Myocyte (in vitro differentiated cells): ENCODE data around the gene RAPGEF6. TPM values are rescaled to one million over a fixed set of nuclear protein-coding genes. Genes with fewer than 3 reads are reported as not detected.
"Not testable (repeated sequence)": the region's sequence is repeated elsewhere in the genome, so short reads cannot be mapped to it uniquely, and the experiment has no call there.

Source experiments
- DNase-seq: peaks from one replicate; pipeline ENCODE4 v3.0.0-alpha.2; 2012; ENCODE audit warnings: low read depth
- total RNA-seq: library from RNA; depleted of rRNA; stranded (reverse); fragments of >200 nt; gene quantifications from 2 replicates; pipeline ENCODE4 v1.2.3, GENCODE V29; 2014

The RAPGEF6 gene
- total RNA-seq, 1 donor from 2014 or later = 9.8 TPM

GRCh38 chr5:131441184-131441583 lies 193.8 kb downstream of the RAPGEF6 start:
- DNase-seq = no peak

GRCh38 chr5:131436081-131436480 lies 198.9 kb downstream of the RAPGEF6 start:
- no peak for DNase-seq

- no peak for DNase-seq
Observed at GRCh38 chr5:131433109-131433508, 201.9 kb downstream of the RAPGEF6 start.

DNA sequence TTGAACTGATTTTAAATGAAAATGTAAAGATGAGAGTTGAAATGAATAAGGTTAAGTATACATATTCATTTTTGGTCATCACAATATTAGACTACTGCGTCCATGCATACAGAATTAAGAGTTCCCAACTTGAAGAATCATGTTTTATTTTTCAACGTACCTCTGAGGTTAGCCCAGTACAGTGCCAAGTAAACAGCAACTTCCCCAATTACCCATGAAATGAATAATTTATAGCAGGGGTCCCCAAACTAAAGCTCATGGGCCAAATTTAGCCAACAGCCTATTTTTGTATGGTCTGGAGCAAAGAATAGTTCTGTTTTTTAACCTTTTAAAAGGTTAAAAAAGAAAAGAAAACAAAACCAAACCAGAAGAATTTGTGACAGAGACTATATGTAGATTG lies 203.2 kb downstream of the RAPGEF6 start:
- DNase-seq = no peak

DNA sequence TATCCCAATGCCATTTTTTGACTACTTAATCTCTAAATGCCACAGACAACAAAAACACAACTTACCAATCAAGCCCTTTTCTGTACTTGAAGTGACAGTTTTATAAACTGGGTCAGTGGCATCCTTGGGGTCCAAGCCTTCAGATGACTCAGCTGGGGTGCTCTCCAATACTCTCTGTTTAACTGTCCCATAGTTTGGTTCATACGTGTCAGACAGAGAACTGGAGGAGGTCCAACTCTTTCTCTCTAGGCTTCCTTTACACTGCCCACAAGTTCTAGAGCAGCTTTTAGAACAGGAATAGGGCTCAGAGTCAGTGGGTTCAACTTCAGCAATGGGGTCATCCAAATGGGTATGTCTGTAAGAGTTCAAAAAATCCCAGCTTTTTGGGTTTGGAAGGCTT lies 204.2 kb downstream of the RAPGEF6 start:
- no peak for DNase-seq

- no peak for DNase-seq
Observed at GRCh38 chr5:131426011-131426410, 209.0 kb downstream of the RAPGEF6 start.

- DNase-seq = peak; percentile 10
Observed at GRCh38 chr5:131423056-131423455, 212.0 kb downstream of the RAPGEF6 start.

DNA sequence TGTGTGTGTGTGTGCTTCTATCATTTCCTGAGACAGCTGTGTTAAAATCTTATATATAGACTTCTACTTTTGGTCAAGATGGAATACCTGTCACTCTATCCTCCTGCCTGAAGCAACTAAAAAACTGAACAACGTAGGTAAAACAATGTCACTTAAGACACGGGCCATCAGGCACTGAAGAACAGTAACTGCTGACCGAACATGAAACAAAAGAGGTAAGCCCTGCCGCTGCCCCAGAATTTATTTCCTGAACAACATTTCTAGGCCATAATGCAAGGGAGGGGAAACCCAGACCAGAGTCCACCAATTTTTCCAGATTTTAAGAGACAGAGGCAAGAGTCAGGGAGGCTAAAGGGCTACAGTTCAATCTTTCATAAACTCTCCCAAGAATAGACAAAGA lies 215.2 kb downstream of the RAPGEF6 start:
- DNase-seq = no peak

DNA sequence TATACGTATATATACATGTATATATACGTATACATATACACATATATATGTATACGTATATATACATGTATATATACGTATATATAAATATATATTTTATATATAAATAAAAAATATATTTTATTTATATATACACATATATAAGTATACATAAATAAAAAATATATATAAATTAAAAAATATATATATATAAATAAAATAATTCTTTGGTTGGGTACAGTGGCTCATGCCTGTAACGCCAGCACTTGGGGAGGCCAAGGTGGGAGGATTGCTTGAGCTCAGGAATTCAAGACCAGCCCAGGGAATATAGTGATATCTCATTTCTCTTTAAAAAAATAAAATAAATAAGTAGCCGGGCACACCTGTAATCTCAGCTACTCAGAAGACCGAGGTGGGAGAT lies 216.2 kb downstream of the RAPGEF6 start:
- DNase-seq = no peak

DNA sequence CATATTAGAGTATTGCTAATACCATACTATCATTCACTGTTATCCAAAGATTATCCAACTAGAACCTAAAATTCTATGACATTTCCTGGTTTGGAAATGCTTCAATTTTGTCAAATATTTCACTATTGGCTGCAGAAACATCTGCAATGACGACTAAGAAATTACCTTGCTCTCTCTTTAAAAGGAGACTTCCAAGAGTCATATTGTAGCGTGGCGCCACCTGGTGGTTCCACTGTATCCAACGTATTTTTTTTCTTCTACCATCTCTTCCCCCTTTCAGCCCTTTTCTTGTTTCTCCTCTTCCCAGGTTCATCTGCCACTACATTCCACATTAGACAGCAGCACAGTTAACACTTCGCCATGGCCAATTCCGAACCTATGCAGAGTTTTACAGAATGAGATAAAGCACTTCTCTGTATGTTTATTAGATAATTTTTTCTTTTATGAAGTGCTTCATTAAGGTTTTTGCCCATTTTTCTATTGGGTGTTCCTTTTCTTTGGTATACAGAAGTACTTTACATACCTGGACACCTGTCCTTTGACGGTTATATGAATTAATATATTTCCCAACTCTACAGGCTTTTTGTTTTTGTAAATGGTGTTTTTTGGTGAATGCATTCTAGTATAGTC lies 217.7 kb downstream of the RAPGEF6 start:
- peak; percentile 80 for DNase-seq

DNA sequence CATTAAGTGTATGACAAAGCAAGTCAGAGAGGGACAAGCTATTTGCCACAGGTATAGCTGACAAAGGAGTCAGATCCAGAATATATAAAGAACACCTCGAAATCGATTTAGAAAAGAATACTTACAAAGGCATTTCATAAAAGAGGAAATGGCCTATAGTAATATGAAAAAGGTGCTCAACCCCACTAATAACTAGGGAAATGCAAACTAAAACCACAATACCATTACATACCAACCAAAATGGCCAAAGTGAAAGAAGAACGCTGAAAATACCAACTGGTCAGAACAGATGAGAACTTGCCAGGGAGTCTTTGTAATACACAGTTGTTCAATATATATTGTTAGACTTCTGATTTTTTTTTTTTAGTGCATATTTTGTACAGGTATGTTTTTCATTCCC lies 218.3 kb downstream of the RAPGEF6 start:
- DNase-seq = no peak

DNA sequence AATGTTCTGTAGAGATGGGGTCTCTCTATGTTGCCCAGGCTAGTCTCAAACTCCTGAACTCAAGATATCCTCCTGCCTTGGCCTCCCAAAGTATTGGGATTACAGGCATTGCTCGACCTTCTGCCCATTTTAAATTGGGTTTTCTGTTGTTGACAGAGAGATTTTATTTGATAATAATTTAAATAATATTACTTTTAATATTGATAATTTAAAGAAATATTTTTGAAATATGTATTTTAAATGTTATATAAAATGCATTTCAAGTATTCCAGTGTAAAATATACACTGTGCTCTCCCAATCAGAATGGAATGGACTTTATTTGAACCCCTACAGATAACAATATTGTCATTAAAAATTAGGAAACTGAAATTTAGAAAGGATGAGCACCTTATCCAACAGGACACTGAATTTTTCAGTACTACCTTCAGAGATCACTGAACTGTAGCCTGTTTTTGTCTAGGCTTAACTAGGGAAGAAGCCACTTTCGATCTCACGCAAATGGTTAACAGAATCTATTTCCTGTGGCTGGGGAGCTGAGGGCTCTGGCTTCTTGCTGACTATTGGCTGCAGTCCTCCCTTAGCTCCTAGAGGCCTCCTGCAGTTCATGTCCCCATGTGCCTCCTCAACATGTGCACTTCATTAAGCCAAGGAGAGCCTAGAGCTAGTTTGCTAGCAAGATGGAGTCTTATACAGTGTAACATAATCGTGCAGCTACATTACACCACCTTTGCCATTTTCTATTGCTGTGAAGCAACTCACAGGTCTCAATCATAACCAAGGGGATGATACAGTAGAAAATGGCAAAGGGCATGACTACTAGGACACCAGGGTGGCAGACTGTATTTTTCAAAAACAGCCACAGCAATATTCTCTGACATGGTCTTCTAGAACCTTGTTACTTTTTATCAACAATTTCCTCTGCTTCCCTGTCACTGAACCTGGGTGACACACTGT lies 221.1 kb downstream of the RAPGEF6 start:
- no peak for DNase-seq

- DNase-seq = no peak
Observed at GRCh38 chr5:131406975-131407638, 227.9 kb downstream of the RAPGEF6 start.

- no peak for DNase-seq
Observed at GRCh38 chr5:131406076-131406475, 229.0 kb downstream of the RAPGEF6 start.

GRCh38 chr5:131405674-131406073 lies 229.4 kb downstream of the RAPGEF6 start:
- DNase-seq = no peak

DNA sequence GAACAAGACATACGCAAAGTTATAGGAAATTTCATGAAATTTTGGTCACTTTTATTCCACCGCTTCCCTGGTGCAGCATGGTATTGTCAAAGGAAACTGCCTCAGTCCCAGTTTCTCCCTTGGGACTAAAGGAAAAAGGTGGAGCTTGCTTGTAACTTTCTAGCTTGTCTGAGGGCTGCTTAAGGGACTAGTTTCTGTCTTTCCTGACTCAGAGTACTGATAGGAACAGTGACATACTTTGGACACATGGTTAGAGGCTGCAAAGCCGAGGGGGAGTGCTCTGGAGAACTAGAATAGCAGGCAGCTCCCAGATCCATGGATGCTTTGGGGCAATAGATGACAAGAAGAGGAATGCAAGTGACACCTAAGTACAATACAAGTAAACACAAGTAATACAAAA lies 234.4 kb downstream of the RAPGEF6 start:
- DNase-seq = no peak

DNA sequence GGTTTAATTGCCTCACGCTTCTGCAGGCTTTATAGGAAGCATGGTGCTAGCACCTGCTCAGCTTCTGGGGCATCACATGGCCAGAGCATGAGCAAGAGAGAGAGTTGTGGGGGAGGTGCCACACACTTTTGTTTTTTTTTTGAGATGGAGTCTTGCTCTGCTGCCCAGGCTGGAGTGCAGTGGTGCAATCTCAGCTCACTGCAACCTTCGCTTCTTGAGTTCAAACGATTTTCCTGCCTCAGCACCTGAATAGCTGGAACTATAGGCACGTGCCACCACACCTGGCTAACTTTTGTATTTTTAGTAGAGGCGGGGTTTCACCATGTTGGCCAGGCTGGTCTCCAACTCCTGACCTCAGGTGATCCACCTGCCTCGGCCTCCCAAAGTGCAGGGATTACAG lies 236.0 kb downstream of the RAPGEF6 start:
- not testable (repeated sequence) for DNase-seq

DNA sequence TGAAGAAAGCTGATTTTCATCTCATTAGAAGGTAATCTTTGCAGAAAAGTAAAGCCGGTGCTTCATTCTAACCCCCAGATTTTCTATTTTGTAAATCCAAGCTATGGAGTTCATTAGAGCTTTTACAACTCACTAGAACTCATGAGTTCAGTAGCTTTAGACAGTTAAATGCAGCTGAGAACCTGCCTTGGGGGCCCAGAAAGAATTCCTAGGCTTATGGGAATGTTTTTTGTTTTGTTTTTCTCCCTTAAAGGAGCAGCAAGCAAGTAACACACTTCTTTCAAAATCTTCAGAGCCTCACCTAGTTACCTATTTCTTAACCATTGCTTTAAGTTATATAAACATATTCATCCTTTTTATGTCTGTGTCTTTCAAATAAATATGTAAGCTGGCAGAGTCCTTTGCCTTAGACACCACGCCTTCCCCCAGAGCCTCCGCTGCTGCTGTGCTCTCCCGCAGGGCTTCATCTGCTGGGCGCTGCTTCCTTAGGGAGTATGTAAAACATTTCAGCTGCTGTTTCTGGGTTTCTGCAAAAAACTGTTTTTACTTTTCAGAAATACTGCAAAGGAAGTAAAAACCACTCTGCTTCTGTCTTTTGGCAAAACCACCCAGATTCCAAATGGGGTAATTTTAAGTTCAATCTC lies 238.3 kb downstream of the RAPGEF6 start:
- no peak for DNase-seq

DNA sequence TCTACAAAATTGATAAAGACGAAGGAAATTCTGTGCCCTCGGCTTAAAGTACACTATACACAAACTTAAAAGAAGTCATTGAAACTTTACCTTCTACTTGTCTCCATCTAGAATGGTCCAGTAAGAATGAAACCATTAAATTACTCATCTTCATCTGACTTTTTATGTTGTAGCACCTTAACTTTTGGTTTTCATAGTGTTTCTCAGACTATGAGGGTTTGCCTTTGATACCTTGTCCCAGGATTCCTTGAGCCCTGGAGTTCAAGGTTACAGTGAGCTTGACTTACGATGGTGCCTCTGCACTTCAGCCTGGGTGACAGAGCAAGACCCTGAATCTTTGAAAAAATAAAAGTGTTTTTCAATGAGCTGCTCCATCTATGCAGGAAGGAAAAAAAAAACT lies 239.0 kb downstream of the RAPGEF6 start:
- DNase-seq = no peak

DNA sequence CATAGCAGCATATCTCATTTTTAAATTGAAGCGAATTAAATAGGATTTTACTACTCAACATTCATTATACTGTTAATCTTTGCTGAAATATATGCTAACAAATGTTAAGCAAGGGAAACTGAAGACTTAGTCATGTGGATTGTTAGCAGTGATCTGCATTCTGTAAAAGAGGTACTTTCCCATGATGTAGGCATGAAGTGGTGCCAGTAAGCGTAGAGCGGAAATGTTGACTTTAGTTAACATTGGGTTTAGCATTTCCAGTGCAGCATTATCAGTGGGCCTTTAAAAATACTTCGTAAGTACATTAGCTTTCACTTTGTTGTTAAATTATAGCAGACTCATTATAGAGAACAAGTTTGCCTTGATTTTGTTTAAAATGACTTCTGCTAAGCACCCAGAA lies 240.9 kb downstream of the RAPGEF6 start:
- DNase-seq = no peak

DNA sequence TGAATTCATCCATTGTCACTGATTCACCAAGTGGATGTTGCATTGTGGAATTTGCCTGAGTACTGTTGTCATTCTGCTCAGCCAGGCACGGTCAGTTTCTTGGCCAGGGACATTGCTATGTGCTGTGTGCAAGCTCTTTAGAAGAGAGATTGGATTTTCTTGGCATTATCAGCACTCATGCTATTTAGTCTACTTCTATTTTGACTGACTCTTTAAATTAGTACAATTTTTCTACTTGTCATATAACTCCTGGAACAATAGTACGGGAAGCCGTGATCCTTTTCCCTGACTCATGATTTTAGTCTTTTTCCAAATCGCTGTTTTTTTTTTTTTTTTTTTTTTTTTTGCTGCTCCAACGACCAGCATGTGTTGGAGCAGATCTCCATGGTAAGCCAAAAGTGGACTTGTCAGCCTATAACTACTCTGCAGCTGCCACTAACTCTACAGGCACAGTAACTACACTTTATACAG lies 241.5 kb downstream of the RAPGEF6 start:
- DNase-seq = peak; percentile 54
